CD4-positive, alpha-beta T cell treated with Interleukin-15 for 1 hour (primary cell): ENCODE measurements around the gene NFIX.
A peak's percentile ranks its signal among the peaks of the same experiment; 100 is the strongest.
"Not testable (repeated sequence)": the region's sequence is repeated elsewhere in the genome, so short reads cannot be mapped to it uniquely, and the experiment has no call there.

Source experiments
- DNase-seq: peaks from one replicate; pipeline ENCODE4 v3.0.0-alpha.2; 2020

Gene NFIX

DNA sequence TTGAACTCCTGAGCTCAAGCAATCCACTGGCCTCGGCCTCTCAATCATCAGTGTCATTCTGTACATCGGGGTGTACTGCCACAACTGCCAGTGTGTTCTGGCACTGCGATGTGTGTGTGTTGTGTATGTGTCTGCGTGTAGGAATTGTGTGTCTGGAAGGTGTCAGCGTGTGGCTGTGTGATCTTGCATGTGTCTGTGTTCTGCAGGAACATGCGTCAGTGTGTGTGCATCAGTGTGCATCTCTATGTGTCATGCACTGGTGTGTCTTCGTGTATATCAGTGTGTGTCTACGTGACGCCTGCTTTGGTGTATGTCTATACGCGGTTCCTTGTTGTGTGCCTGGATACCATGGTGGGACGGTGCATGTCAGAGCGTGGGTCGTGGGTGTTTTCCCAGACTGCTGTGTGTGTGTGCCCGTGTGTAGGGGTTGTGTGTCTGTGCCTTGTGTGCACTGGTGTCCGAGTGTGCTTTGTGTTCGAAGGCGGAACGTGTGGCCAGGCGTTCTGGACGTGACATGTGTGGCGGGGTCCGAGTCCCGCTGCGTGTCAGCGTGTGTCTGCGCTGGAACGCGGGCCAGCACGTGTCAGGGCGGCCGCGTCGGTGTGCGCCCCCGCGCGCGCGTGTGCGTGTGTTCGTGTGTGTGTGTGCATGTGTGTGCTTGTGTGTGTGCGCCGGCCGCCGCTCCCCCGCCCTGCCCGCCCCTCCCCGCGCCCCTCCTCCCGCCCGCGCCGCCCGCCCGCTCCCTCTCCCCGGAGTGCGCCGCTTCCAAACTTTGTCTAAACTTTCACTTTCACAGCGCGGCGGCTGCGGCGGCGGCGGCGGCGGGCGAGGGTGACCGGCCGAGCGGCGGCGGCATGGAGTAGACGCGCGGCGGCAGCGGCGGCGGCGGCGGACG is at the start of gene NFIX:
Gene NFIX, plus strand, starts transcription at position 775 of the 895 bp plus-strand sequence. CDS start 363 bp downstream, outside the sequence.
- peak; percentile 49 for DNase-seq

DNA sequence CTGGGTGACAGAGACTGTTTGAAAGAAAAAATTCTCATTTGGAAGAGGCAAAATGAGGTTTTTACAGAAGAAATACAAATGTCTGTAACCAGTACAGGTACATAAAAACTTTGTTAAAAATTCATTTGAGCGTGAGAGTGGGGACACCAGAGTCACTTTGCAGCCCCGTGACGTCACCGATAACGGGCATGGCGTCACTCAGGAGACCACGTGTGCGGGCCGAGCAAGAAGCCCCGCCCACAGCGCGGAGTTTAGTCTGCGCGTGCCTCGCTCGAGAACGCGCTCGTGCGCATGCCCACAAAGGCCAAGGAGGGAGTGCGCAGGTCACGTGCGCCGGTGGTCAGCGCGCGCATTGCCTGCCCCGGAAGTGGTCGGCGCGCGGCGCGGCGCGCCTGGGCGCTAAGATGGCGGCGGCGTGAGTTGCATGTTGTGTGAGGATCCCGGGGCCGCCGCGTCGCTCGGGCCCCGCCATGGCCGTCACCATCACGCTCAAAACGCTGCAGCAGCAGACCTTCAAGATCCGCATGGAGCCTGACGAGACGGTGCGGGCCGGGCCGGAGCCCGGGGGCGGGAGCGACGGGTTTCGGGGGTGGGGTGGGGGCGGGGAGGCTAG is 49.7 kb upstream of the NFIX start, which contains the start of gene RAD23A:
Gene RAD23A, plus strand, starts transcription at position 384 of the 613 bp plus-strand sequence. Its CDS starts 87 bp downstream, at position 471.
- DNase-seq, result peak; percentile 98

DNA sequence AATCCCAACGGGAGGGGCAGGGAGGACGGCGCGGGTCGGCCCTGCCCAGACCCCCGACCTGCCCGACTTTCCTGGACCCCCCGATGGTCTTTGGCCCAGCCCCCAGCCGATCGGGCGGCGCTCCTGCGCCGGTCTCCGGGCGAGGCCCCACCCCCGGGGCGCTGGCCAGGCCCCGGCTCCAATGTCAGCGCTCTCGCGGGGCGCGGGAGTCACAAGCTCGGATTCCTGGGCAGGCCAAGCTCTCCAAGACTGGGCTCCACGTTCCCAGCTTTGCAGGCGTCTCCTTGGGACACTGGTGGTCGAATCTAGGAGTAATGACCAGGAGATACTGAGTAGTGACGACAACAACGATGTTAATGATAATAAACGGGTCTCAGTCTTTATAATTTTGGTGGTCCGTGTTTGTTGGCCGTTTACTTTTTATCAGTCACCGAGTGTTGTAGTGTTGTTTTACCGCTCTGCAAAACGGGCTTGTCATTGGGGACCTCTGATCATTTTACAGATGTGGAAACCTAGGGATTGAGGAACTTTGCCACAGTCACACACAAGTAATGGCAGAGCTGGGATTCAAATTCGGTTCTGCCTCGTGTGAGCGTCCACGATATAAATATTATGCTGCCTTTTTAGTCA is 49.1 kb upstream of the NFIX start:
- DNase-seq, result peak; percentile 45

DNA sequence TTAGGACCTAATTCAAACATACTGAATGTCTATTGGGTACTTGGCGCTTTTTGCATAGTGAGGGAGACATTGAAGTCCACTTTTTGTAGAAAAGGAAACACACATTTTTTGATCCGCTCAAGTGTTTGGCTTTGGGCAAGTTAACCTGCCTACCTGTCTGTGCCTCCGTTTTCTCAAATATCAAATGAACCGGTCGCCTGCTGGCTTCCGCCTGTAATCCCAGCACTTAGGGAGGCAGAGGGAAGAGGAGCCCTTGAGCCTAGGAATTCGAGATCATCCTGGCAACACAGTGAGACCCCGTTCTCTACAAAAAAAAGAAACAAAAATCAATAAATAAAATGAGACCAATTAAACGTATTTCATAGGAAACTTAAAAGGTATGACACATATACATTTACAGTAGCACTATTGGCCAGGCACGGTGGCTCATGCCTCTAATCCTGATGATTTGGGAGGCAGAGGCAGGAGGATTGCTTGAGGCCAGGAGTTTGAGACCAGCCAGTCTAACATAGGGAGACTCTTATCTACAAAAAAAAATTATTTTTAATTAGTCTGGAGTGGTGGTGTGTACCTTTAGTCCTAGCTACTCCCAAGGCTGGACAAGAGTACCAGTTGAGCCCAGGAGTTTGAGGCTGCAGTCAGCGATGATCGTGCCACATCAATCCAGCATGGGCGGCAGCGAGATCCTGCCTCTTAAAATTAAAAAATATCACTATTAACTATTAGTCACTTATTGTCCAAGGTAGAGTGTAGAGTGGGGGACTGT is 48.4 kb upstream of the NFIX start:
- DNase-seq, result no peak

DNA sequence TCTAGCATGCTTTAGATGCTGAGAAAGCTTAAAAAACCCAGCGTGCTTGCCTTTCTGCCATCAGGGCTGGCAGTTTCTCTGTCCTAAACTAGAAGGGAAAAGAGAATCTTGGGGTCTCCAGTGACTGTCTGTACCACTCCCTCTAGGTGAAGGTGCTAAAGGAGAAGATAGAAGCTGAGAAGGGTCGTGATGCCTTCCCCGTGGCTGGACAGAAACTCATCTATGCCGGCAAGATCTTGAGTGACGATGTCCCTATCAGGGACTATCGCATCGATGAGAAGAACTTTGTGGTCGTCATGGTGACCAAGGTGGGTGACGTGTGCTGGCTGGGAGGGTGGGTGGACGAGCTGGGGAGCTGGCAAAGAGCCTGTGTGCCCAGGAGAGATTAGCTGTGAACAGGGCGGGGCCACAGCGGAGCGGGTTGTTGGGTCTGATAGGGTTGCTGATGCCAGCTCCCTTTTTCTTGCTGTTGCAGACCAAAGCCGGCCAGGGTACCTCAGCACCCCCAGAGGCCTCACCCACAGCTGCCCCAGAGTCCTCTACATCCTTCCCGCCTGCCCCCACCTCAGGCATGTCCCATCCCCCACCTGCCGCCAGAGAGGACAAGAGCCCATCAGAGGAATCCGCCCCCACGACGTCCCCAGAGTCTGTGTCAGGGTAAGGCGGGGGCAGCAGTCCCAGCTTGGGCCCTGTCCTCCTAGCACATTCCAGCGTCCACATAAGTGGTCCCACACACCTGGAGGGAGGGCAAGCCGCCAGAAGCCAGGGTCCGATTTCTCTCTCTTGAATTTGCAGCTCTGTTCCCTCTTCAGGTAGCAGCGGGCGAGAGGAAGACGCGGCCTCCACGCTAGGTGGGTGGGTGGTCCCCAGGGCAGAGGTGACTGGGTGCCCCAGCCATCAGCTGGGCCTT is 47.3 kb upstream of the NFIX start:
- DNase-seq, result no peak

DNA sequence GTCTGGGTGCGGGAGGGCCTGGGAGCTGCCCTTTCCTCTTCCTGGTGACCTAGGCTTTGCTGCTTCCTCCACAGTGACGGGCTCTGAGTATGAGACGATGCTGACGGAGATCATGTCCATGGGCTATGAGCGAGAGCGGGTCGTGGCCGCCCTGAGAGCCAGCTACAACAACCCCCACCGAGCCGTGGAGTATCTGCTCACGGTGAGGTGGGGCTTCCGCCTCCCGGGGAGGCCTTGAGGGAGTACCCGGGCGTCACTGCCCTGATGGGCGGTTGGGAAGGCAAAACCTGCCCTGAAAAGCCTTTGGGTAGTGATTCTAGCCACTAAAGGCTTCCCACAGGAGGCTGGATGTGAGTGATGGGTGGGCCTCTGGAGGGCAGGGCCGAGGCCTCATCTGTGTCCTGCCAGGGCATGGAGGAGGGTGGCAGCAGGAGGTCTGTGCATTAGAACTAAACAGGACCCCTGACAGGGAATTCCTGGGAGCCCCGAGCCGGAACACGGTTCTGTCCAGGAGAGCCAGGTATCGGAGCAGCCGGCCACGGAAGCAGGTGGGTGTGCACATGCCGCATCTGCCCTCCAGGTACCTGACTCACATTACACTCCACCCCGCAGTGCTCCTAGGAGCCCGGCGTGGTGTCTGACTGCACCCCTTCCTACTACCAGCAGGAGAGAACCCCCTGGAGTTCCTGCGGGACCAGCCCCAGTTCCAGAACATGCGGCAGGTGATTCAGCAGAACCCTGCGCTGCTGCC is 46.5 kb upstream of the NFIX start:
- DNase-seq, result no peak

DNA sequence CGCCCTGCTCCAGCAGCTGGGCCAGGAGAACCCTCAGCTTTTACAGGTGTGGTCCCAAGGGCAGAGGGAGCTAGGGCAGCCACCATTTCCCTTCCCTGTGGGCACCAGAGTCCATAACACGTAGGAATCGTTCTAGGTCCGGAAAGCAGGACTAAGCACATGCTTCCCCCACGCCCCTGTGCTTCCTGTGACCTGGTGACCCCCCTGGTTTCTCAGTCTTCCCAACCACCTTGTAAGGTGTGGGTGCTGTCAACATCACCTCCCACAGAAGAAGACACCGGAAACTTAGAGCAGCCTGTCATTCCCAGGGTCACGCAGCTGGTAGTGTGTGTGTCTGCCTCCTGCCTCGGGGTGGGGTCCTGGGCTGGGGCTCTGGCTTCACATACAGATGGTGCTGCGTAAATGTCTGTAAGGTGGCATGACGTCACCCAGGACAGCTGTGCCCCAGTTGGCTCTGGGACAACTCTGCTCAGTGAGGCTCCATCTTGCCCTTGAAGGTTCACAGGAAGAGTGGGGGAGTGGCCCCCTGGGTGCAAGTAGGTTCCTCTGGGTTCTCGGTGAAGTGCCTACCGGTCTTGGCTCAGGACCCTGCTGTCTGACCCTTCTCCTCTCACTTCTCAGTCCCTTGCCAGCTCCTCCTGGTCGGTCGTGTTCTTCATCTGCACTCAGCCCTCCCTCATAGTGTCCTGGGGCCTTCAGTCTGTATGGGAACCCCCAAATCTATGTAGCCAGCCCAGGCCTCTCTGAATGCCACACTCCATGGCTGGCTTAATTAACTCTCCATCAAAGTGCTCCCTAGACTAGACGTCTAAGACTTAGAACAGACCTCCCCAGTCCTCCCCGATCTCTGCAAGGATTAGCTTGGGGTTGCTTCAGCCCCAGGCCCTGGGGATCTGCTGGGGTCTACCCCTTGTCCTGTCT is 45.7 kb upstream of the NFIX start:
- DNase-seq, result no peak

DNA sequence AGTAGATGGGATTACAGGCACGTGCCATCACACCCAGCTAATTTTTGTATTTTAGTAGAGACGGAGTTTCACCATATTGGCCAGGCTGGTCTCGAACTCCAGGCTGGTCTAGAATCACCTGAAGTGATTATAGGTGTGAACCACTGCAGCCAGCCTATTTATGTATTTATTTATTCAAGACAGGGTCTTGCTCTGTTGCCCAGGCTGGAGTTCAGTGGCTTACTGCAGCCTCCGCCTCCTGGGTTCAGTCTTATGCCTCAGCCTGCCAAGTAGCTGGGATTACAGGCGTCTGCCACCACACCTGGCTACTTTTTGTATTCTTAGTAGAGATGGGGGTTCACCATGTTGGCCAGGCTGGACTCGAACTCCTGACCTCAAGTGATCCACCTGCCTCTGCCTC is 43.2 kb upstream of the NFIX start:
- DNase-seq, result not testable (repeated sequence)

DNA sequence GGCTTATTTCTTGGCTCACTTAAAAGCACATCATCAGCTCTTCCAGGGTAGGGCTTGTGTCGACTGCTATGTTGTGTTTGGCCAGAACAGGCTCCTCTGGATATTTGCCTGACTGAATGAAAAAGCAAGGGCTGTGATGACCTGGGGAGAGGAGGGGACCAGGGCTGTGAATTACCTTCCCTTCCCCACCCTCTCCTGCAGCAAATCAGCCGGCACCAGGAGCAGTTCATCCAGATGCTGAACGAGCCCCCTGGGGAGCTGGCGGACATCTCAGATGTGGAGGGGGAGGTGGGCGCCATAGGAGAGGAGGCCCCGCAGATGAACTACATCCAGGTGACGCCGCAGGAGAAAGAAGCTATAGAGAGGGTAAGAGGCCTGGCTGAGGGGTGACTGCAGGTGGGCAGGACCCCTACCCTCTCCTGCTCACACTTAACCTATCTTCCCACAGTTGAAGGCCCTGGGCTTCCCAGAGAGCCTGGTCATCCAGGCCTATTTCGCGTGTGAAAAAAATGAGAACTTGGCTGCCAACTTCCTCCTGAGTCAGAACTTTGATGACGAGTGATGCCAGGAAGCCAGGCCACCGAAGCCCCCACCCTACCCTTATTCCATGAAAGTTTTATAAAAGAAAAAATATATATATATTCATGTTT is 42.7 kb upstream of the NFIX start:
- DNase-seq, result peak; percentile 40

DNA sequence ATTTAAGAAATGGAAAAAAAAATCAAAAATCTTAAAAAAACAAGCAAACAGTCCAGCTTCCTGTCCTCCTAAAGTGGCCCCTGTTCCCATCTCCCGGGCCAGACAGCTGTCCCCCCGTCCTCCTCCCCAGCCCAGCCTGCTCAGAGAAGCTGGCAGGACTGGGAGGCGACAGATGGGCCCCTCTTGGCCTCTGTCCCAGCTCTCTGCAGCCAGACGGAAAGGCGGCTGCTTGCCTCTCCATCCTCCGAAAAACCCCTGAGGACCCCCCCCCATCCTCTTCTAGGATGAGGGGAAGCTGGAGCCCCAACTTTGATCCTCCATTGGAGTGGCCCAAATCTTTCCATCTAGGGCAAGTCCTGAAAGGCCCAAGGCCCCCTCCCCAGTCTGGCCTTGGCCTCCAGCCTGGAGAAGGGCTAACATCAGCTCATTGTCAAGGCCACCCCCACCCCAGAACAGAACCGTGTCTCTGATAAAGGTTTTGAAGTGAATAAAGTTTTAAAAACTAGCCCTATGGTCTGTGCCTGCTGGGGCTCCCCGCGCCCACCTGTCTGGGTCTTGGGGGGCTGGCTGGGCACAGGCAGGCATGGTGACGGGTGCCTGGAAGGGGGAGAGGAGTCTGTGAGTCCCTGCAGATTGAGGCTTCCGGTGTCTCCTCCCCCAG is 42.0 kb upstream of the NFIX start:
- no peak for DNase-seq

DNA sequence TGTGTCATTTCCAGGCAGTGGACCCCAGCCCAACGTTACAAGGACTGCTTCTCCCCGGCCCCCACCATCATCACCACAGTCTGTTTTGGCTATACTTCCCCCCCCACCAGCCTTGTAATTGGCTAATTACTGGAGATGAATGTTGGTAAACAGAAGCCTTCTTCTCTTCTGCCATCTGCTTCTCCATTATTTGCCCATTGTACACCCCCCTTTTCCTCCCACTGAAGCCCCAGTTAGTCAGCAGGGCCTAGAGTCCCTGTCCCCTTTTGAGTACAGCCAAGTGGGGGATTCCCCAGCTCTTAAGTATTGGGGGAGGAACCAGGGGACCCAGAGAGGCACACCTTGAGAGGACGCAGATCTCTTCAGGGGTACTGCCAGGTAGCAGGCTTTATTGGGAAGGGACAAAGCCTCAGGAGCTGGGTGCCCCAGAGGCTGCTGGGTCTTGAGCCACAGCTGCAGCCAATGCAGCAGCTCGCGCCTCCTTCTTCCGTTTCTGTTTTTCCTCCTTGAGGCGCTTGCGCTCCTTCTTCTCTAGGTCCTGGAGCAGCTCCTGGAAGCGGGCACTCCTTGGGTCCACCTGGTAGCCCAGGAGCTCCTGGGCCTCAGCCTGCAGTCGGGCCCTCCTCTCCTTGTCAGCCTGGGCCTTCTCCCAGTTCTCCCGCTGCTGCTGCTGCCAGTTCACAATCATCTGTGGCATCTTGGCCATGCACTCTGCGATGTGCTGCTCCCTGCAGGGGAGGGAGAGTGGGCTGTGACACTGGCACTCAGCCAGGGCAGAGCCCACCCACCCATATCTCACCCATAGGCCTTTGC is 41.3 kb upstream of the NFIX start:
- DNase-seq, result no peak

DNA sequence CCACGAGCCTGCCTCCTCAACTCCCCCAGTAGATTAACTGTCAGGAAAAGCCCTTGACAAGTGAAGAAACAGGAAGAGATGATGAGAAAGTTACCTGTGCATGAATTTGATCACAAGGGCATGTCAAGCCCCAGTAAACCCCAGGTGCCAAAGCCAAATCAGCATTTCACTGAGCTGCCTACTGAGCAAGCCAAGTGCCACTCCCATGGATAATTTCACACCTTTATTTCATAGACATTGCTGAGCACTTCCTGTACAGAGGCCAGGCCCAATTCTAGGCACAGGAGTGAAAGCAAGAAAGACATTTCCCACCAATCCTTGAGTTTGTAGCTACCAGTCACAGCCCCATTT is 40.7 kb upstream of the NFIX start:
- DNase-seq, result no peak

DNA sequence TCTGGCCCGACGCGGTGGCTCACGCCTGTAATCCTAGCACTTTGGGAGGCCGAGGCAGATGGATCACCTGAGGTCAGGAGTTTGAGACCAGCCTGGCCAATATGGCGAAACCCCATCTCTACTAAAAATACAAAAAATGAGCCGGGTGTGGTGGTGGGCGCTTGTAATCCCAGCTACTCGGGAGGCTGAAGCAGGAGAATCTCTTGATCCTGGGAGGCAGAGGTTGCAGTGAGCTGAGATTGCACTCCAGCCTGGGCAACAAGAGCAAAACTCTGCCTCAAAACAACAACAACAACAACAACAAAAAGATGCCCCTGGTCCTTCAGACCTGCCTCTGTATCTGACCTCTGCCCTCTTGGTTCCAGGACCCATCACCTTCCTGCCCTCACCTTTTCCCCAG is 39.7 kb upstream of the NFIX start:
- not testable (repeated sequence) for DNase-seq

DNA sequence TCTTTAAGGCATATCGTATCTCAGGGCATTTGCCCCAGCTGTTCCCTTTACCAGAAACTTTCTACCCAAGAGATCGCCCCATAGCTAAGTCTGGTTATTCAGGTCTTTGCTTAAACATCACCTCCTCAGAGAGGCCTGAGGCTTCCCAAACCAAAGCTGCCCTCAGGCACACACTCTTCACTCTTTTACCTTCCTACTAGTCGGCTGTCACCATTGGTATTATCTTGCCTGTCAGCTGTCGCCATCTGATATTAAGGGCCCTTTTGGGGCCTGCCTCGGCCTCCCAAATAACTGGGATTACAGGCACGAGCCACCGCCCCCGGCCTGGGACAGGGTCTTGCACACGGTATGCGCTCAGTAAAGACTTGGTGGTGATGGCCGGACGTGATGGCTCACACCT is 39.3 kb upstream of the NFIX start:
- DNase-seq, result no peak

DNA sequence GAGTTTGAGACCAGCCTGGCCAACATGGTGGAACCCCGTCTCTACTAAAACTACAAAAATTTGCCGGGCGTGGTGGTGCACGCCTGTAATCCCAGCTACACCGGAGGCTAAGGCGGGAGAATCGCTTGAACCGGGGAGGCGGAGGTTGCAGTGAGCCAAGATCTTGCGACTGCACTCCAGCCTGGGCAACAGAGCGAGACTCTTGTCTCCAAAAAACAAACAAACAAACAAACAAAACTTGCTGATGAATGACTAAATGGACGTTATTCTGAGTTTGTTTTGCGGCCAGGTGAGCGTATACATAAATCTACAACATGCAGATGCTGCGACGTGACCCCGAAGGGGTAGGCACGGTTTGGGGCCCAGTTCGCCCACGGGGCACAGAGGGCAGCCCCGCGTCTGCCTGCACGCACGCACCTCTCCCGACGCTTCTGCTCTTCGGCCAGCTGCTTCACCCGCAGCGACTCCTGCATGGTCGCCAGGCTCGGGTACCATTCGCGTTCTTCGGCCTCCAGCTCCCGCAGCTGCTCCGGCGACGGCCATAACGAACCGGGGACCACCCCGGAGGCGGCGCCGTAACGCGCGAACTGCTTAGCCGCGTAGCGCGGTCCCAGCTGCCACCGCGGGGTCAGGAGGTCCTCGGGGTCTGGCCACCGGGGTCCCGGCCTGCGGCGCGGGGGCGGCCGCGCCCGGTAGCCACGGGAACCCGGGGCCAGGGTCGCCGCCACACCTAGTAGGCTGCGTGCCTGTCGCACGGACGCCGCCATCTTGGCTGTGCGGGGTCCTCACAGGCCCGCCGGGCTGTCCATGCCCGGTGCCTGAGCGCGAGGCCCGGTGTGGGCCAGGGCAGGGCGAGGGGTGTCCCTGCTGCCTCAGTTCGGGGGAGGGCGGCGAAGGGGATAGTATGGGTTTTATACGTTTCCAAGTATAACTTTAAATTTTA is 38.6 kb upstream of the NFIX start, which contains the start of gene GADD45GIP1:
Gene GADD45GIP1, minus strand, starts transcription at position 778 of the 943 bp plus-strand sequence. Its CDS starts 11 bp downstream, at position 767.
- DNase-seq, result peak; percentile 80

DNA sequence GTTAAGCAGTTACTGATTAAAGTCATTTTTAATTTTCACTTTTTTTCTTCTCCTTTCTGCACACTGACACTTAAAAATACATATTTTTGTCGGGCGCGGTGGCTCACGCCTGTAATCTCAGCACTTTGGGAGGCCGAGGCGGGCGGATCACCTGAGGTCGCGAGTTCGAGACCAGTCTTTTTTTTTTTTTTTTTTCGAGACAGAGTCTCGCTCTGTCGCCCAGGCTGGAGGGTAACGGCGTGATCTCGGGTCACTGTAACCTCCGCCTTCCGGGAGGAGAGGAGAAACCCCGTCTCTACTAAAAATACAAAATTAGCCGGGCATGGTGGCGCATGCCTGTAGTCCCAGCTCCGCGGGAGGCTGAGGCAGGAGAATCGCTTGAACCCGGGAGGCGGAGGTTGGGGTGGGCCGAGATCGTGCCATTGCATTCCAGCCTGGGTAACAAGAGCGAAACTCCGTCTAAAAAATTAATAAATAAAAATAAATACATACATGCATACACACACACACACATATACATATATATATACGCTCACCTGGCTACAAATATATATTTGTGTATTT is 37.8 kb upstream of the NFIX start:
- not testable (repeated sequence) for DNase-seq
